MM.1S (cell line): Measurements from ENCODE around the gene LRCH1.

ENCODE experiments used
- DNase-seq: peaks from one replicate; pipeline ENCODE4 v3.0.0-alpha.2; 2015
- H2AFZ ChIP-seq: fragments of 300-600 bp; sonication (generic); 2 replicates; pipeline ENCODE4 v1.6.0; 2016; ENCODE audit warnings: antibody characterized with exemption, low read length
- H3F3A ChIP-seq: fragments of 300-600 bp; sonication (generic); 2 replicates; pipeline ENCODE4 v1.6.1; 2016; ENCODE audit warnings: mild to moderate bottlenecking, antibody characterized with exemption, low read length, moderate library complexity, mixed read lengths; ENCODE audit not compliant: insufficient read depth
- H3K27ac ChIP-seq: fragments of 300-600 bp; sonication (generic); 2 replicates; pipeline ENCODE4 v1.5.1; 2016; ENCODE audit warnings: mild to moderate bottlenecking, low read length
- H3K27me3 ChIP-seq: fragments of 300-600 bp; sonication (generic); replicated peaks from 2 replicates; pipeline ENCODE4 v1.6.0; 2016; ENCODE audit warnings: low read length; ENCODE audit not compliant: insufficient read depth
- H3K36me3 ChIP-seq: fragments of 300-600 bp; sonication (generic); replicated peaks from 2 replicates; pipeline ENCODE4 v1.6.1; 2016; ENCODE audit warnings: mild to moderate bottlenecking, low read length, mixed read lengths; ENCODE audit not compliant: insufficient read depth
- H3K4me1 ChIP-seq: fragments of 300-600 bp; sonication (generic); 2 replicates; pipeline ENCODE4 v1.6.1; 2016; ENCODE audit warnings: low read length, mixed read lengths
- H3K4me2 ChIP-seq: fragments of 300-600 bp; sonication (generic); 2 replicates; pipeline ENCODE4 v1.6.0; 2016; ENCODE audit warnings: low read depth, low read length
- H3K4me3 ChIP-seq: fragments of 300-600 bp; sonication (generic); 2 replicates; pipeline ENCODE4 v1.5.1; 2016; ENCODE audit warnings: low read length, mixed read lengths
- H3K79me2 ChIP-seq: fragments of 300-600 bp; sonication (generic); 2 replicates; pipeline ENCODE4 v1.6.1; 2016; ENCODE audit warnings: mixed run types, low read length, mixed read lengths
- H3K9ac ChIP-seq: fragments of 300-600 bp; sonication (generic); 2 replicates; pipeline ENCODE4 v1.6.1; 2016; ENCODE audit warnings: low read length, mixed read lengths
- H3K9me2 ChIP-seq: fragments of 300-600 bp; sonication (generic); replicated peaks from 2 replicates; pipeline ENCODE4 v1.6.1; 2016; ENCODE audit warnings: mild to moderate bottlenecking, low read length, mixed read lengths; ENCODE audit not compliant: insufficient read depth
- H3K9me3 ChIP-seq: fragments of 300-600 bp; sonication (generic); replicated peaks from 2 replicates; pipeline ENCODE4 v1.6.1; 2016; ENCODE audit warnings: mild to moderate bottlenecking, low read length, mixed read lengths; ENCODE audit not compliant: insufficient read depth
- H4K20me1 ChIP-seq: fragments of 300-600 bp; sonication (generic); 2 replicates; pipeline ENCODE4 v1.6.1; 2016; ENCODE audit warnings: mild to moderate bottlenecking, low read length, moderate library complexity, mixed read lengths; ENCODE audit not compliant: insufficient read depth
- CTCF ChIP-seq: fragments of 300-600 bp; sonication (generic); IDR thresholded peaks from 2 replicates; pipeline ENCODE4 v1.5.1; 2016; ENCODE audit warnings: antibody characterized with exemption, low read length, mixed read lengths
- EZH2 ChIP-seq: fragments of 300-600 bp; sonication (generic); optimal IDR thresholded peaks from 2 replicates; pipeline ENCODE3; 2017; ENCODE audit warnings: low read depth, mild to moderate bottlenecking, antibody characterized with exemption, low read length, mixed read lengths
- EZH2phosphoT487 ChIP-seq: fragments of 300-600 bp; sonication (generic); IDR thresholded peaks from 2 replicates; pipeline ENCODE4 v1.6.1; 2018; ENCODE audit warnings: antibody characterized with exemption, low read length

Gene LRCH1

GRCh38 chr13:46662690-46663089 lies 109.7 kb downstream of the LRCH1 start:
- Histone ChIP-seq H3K4me3 (no peak overlapping the region), H3K27ac (no peak overlapping the region), H2AFZ (no peak overlapping the region), H3K9me3 (no peaks in the 10 kb centered on the region), H3K9ac (no peak overlapping the region), H3K27me3 (no peaks in the 10 kb centered on the region), H3K9me2 (no peaks in the 10 kb centered on the region), H4K20me1 (no peaks in the 10 kb centered on the region), H3K79me2 (no peaks in the 10 kb centered on the region), H3K4me2 (no peak overlapping the region), H3K36me3 (no peaks in the 10 kb centered on the region), H3K4me1 (peaks cover 17% of the 10 kb centered on the region), H3F3A (peaks cover 8% of the 10 kb centered on the region)
- no peak for DNase-seq
- TF ChIP-seq EZH2phosphoT487 (no peak), EZH2 (no peak), CTCF (no peak)

GRCh38 chr13:46663206-46664037 lies 110.5 kb downstream of the LRCH1 start:
- H3K9me2 ChIP-seq: no peaks in the 10 kb centered on the region

GRCh38 chr13:46664195-46664594 lies 111.2 kb downstream of the LRCH1 start:
- Histone ChIP-seq H3K4me1 (peaks cover 25% of the 10 kb centered on the region), H3K36me3 (no peaks in the 10 kb centered on the region), H3K4me2 (no peak overlapping the region), H2AFZ (no peak overlapping the region), H3K79me2 (peaks cover 4% of the 10 kb centered on the region; the same call in 1 of the 2 replicates), H4K20me1 (no peaks in the 10 kb centered on the region), H3K4me3 (no peak overlapping the region), H3K27me3 (no peaks in the 10 kb centered on the region), H3K9me3 (no peaks in the 10 kb centered on the region), H3K27ac (no peak overlapping the region), H3K9me2 (no peaks in the 10 kb centered on the region), H3F3A (peaks cover 15% of the 10 kb centered on the region), H3K9ac (no peak overlapping the region)
- TF ChIP-seq EZH2: no peak
- TF ChIP-seq CTCF: no peak
- no peak for DNase-seq

More at GRCh38 chr13:46663206-46664037, 110.5 kb downstream of the LRCH1 start:
- TF ChIP-seq EZH2phosphoT487 (no peak), CTCF (no peak), EZH2 (no peak)
- Histone ChIP-seq H3K4me1 (peaks cover 20% of the 10 kb centered on the region), H3F3A (peaks cover 15% of the 10 kb centered on the region), H2AFZ (no peak overlapping the region), H3K4me3 (no peak overlapping the region), H3K9ac (no peak overlapping the region), H3K27ac (no peak overlapping the region), H4K20me1 (no peaks in the 10 kb centered on the region), H3K27me3 (no peaks in the 10 kb centered on the region), H3K36me3 (no peaks in the 10 kb centered on the region), H3K9me3 (no peaks in the 10 kb centered on the region), H3K79me2 (no peaks in the 10 kb centered on the region), H3K4me2 (no peak overlapping the region)
- DNase-seq: no peak
